Measurements from ENCODE around the gene EDC4. TPM values are rescaled to one million over a fixed set of nuclear protein-coding genes. Genes with fewer than 3 reads are reported as not detected.

The EDC4 gene
- total and polyA plus RNA-seq, 2 of the 13 experiments (the other 11 are each of a cell fraction or from before 2014, with no cell fraction given) = 51.4 to 59.1 TPM

DNA sequence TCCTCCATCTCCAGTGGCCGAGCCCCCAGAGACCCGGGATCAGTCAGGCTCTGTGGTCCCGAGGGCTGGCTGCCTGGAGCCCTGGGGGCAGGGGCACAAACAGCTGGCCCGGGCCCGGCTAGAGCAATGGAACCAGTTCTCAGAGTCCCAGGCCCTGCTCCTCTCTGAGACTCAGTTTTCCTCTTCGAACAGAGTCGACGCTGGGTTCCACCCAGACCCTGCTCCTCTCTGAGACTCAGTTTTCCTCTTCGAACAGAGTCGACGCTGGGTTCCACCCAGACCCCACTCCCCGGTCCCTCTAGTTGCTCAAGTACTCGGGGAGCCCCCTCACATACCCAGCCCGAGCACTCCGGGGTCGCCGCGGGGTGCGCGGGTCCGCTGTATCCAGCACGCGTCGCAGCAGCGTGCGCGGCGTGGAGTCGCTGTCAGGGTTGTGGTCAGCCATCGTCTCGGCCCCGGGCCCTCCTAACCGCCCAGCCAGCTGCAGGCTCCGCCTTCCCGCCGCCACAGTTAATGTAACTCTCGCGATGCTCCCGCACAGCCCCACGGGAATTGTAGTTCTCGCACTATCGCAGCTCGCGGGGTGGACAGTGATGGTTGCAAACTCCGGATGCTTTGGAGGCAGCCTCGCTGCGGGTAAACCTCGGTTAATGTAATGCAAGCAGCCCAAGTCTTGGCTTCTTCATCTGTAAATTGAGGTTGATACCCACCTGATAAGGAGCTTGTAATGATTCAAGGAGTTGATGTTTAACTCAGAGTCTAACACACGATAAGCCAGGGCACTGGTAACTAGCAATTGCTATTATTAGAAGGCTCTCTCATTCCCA is 39.2 kb upstream of the EDC4 start (continued):
- TF ChIP-seq MAZ (IDR thresholded peaks at IDR 0.05; ENCODE audit: borderline replicate concordance, low read depth, low read length) (no peak), MAZ (CRISPR knock-in tag; IDR thresholded peaks at IDR 0.05; ENCODE audit: low read depth) (no peak), ZNF33A (CRISPR knock-in tag; IDR thresholded peaks at IDR 0.05; ENCODE audit: borderline replicate concordance) (0 out of 2 replicates have a peak, but pooled peaks have one; percentile 51), ATF7-NPFF (CRISPR knock-in tag; IDR thresholded peaks at IDR 0.05; ENCODE audit: low read depth) (peak; percentile 90), NCOA2 (CRISPR knock-in tag; IDR thresholded peaks at IDR 0.05) (peak; percentile 48), ZFP1 (CRISPR knock-in tag; IDR thresholded peaks at IDR 0.05) (peak; percentile 27; the same call in 1 of the 2 replicates), ZNF569 (CRISPR knock-in tag; IDR thresholded peaks at IDR 0.05; ENCODE audit: borderline replicate concordance) (peak; percentile 86; the same call in 1 of the 2 replicates), ZNF496 (CRISPR knock-in tag; IDR thresholded peaks at IDR 0.05; ENCODE audit: insufficient replicate concordance) (no peak), SUZ12 (IDR thresholded peaks at IDR 0.05; ENCODE audit: low read depth, low read length) (peak; percentile 93), ZNF839 (CRISPR knock-in tag; IDR thresholded peaks at IDR 0.05; ENCODE audit: borderline replicate concordance) (peak; percentile 93), MAF1 (CRISPR knock-in tag; IDR thresholded peaks at IDR 0.05; ENCODE audit: borderline replicate concordance) (peak; percentile 83; the same call in 1 of the 2 replicates), CCDC6 (CRISPR knock-in tag; IDR thresholded peaks at IDR 0.05) (no peak), HMG20B (CRISPR knock-in tag; conservative IDR thresholded peaks at IDR 0.05) (no peak), EED (CRISPR knock-in tag; IDR thresholded peaks at IDR 0.05) (no peak), NCOR1 (IDR thresholded peaks at IDR 0.05; ENCODE audit: borderline replicate concordance, low read length) (no peak), KMT2A (CRISPR knock-in tag; IDR thresholded peaks at IDR 0.05) (peak; percentile 94)
- TF ChIP-seq, protein P1, sequence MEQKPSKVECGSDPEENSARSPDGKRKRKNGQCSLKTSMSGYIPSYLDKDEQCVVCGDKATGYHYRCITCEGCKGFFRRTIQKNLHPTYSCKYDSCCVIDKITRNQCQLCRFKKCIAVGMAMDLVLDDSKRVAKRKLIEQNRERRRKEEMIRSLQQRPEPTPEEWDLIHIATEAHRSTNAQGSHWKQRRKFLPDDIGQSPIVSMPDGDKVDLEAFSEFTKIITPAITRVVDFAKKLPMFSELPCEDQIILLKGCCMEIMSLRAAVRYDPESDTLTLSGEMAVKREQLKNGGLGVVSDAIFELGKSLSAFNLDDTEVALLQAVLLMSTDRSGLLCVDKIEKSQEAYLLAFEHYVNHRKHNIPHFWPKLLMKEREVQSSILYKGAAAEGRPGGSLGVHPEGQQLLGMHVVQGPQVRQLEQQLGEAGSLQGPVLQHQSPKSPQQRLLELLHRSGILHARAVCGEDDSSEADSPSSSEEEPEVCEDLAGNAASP (CRISPR knock-in tag; IDR thresholded peaks at IDR 0.05; ENCODE audit: borderline replicate concordance) = peak; percentile 72; the same call in 1 of the 2 replicates
- TF ChIP-seq, protein P2, sequence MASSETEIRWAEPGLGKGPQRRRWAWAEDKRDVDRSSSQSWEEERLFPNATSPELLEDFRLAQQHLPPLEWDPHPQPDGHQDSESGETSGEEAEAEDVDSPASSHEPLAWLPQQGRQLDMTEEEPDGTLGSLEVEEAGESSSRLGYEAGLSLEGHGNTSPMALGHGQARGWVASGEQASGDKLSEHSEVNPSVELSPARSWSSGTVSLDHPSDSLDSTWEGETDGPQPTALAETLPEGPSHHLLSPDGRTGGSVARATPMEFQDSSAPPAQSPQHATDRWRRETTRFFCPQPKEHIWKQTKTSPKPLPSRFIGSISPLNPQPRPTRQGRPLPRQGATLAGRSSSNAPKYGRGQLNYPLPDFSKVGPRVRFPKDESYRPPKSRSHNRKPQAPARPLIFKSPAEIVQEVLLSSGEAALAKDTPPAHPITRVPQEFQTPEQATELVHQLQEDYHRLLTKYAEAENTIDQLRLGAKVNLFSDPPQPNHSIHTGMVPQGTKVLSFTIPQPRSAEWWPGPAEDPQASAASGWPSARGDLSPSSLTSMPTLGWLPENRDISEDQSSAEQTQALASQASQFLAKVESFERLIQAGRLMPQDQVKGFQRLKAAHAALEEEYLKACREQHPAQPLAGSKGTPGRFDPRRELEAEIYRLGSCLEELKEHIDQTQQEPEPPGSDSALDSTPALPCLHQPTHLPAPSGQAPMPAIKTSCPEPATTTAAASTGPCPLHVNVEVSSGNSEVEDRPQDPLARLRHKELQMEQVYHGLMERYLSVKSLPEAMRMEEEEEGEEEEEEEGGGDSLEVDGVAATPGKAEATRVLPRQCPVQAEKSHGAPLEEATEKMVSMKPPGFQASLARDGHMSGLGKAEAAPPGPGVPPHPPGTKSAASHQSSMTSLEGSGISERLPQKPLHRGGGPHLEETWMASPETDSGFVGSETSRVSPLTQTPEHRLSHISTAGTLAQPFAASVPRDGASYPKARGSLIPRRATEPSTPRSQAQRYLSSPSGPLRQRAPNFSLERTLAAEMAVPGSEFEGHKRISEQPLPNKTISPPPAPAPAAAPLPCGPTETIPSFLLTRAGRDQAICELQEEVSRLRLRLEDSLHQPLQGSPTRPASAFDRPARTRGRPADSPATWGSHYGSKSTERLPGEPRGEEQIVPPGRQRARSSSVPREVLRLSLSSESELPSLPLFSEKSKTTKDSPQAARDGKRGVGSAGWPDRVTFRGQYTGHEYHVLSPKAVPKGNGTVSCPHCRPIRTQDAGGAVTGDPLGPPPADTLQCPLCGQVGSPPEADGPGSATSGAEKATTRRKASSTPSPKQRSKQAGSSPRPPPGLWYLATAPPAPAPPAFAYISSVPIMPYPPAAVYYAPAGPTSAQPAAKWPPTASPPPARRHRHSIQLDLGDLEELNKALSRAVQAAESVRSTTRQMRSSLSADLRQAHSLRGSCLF (CRISPR knock-in tag; IDR thresholded peaks at IDR 0.05; ENCODE audit: borderline replicate concordance) = no peak
- TF ChIP-seq, protein P3, sequence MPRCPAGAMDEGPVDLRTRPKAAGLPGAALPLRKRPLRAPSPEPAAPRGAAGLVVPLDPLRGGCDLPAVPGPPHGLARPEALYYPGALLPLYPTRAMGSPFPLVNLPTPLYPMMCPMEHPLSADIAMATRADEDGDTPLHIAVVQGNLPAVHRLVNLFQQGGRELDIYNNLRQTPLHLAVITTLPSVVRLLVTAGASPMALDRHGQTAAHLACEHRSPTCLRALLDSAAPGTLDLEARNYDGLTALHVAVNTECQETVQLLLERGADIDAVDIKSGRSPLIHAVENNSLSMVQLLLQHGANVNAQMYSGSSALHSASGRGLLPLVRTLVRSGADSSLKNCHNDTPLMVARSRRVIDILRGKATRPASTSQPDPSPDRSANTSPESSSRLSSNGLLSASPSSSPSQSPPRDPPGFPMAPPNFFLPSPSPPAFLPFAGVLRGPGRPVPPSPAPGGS (CRISPR knock-in tag; IDR thresholded peaks at IDR 0.05) = peak; percentile 93
- TF ChIP-seq, protein P4, sequence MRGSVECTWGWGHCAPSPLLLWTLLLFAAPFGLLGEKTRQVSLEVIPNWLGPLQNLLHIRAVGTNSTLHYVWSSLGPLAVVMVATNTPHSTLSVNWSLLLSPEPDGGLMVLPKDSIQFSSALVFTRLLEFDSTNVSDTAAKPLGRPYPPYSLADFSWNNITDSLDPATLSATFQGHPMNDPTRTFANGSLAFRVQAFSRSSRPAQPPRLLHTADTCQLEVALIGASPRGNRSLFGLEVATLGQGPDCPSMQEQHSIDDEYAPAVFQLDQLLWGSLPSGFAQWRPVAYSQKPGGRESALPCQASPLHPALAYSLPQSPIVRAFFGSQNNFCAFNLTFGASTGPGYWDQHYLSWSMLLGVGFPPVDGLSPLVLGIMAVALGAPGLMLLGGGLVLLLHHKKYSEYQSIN (CRISPR knock-in tag; IDR thresholded peaks at IDR 0.05; ENCODE audit: borderline replicate concordance) = no peak
